ENCODE results near the gene SLC16A7. TPM values are rescaled to one million over a fixed set of nuclear protein-coding genes. Genes with fewer than 3 reads are reported as not detected.

SLC16A7 gene
- 7.9 and 11.0 TPM in 2 replicates for total RNA-seq

GRCh38 chr12:59595883-59596540 lies at the start of gene SLC16A7:
Gene SLC16A7 (plus strand): TSS chr12:59596029. CDS start chr12:59704802, 108,773 bp downstream.

Small RNAs within 50 kb of the gene (small RNA-seq; reads per million reads assigned to genes)
- not detected for gene AC079905.2
- not detected for gene RNU4-20P
